SW480 (cell line): Measurements from ENCODE around the gene PCLO.

Experiments
- DNase-seq: peaks from one replicate; pipeline ENCODE4 v3.0.0-alpha.2; 2016; ENCODE audit warnings: low spot score

The PCLO gene

DNA sequence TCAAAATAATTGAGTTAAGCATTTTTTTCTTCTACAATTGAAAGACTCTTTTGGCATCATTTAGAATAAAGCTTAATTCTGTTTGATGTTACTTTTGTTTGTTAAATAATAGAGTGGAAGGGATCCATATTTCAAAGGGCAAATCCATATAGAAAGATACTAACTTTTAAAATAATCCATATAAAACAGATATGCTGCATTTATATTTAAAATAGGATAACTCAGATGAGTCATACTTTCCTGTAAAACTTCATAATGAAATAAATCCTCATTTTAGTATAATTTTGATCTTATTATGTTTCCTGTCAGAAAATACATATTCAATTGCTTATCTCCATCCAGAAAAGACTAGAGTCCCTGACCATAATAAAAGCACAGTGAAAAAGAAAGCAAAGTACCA, 323.6 kb downstream of the PCLO start:
- DNase-seq = no peak

DNA sequence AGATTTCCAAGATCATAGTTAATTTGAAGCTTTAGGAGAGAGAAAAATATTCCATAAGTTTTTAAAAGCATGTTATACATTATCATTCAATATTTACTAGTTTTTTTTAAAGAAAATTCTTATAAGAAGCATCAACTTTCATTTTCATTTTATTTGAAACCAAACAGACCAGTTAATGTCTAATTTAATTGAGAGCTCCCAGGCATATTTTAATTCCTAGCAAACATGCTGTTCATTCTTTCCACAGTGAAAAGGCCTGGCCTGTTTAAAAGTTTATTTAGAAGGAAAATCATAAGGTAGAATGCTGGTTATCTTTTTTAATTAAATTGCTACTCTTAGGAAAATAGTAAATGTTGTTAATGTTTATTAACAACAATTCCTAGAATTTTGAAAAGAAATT, 324.4 kb downstream of the PCLO start:
- DNase-seq = no peak

DNA sequence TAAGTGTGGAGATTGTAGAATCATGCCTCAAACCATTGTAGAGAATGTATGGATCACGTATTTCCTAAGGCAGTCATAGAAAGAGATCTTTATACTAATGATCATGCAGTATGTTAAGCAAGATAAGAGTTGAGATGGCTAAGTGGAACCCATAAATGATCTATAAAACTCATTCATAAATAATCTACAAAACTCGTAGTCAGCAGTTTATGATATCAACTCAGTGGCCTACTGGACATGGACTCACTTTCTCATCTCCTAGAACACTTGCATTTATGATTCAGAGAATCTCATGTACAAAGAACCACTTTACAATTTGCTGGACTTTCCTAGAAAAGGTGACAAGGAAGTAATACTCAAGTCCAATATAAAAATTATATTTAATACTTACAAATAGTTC, 339.6 kb downstream of the PCLO start:
- no peak for DNase-seq

DNA sequence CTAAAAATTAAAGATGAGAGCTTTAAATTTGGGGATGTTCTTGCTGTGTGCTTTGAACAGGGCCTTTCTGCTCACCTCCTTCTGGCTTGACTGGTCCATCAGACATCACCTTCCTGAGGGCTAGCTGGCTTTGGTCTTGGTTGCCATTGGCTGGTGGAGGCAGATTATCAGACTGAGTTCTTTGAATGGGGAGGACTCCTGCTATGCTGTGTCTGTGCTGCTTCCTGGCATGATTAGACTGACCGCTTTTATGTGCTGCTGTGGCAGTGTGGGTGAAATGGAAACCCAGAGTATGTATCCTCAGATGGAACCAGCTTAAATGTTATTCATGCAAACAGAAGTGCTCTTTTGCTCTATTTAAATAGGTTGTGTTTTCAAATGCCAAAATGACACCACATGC, 341.6 kb downstream of the PCLO start:
- no peak for DNase-seq

DNA sequence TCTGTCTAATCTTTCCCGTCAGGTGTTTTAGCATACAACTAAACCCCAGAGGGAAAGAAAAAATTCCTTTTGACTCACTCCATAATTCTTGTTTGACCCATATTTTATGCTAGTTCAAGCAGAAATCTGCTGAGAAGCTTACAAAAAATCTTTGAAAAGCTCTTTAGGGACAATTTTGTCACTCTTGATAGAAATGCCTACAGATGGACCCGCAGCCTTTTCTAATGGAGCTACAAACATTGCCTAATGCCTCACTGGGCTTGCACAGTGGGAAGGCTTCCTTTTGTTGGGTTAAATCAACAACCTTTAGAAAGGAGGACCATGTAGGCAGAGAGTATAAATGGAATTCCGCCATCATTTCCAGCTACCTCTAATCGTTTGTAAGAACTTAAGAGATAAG, 344.5 kb downstream of the PCLO start:
- DNase-seq = no peak

DNA sequence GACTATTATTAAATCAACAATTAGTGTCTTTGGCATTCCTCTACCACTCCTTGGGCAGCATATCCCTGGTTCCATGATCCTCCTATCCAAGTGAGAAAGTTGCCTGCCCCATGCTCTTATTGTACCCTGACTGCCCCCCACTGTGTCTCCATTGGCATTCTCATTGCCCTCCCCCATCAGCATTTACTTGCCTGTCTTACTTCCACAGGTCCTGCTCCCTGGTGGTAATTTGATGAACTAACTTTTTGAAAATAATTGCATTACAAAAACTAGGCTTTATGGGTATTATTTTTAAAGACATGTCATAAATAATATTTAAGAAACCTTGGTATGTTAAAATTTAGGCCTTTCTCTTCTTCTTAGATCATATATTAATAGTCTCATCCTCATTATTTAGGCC, 346.4 kb downstream of the PCLO start:
- DNase-seq = no peak

DNA sequence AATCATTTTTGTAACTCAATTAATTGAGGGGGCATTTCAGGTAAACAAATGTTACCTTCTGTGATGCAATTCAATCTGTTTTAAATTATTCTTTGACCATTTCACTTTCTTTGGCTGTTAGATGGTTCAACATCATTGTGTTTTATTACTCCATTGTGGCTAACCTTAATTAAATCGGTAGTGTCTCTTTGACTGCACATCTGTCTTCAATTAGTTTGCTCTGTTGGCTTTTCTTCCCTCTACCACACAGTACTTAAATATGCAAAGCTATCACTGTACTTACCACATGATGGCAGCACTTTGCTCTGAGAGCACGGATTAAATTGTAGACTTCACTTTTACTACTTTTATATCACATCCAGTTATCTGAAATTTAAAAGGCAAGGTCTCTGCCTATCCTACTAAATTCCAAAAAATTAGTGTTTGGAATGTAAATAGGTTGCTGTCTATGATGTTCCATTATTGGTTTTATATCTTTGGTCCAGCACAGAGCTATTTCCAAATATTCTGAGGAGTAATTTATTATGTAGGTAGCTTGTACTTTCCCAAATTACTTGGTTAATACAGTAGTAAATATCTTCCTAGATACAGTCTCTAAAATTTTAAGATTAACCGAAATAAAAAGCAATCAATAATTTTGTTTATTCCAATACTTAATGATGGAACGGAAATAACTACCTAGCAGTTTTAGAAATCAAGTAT, 352.0 kb downstream of the PCLO start:
- peak; percentile 79 for DNase-seq

DNA sequence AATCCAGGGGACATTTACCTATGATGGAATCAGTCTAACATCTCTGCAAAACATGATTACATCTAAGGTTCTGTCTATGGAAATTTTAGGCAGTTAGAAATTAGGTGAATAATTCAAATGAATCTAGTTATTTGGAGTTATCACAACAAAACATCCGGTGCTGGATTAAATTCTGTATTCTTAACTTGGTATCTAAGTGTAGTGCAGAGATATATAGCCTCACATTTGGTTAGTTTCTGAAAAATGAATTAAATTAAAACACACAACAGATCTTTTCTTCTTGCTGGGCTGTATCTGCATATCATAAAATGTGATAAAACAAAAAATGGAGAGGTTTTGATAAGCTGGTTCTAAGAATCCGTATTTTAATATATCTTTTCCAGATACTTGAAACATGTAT, 354.1 kb downstream of the PCLO start:
- DNase-seq = no peak

DNA sequence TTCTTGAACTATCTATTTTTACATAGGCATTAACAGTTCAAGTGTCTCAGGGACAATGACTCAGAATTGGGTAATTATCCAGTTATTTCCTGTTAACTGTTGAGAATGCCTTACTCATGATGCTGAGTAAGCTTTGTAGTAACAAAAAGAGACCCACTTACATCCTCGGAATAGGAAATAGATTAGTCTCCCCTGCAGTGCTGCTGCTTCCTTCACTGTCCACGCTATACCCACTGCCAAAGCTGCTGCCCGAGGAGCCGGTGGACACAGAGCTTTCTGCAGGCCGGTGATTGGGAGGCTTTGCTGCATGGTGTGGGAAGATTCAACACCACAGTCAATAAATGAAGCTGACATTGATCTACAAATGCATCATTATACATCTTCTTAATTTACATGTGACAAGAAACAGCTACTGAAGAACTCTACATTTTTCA, 357.1 kb downstream of the PCLO start:
- DNase-seq = peak; percentile 42

DNA sequence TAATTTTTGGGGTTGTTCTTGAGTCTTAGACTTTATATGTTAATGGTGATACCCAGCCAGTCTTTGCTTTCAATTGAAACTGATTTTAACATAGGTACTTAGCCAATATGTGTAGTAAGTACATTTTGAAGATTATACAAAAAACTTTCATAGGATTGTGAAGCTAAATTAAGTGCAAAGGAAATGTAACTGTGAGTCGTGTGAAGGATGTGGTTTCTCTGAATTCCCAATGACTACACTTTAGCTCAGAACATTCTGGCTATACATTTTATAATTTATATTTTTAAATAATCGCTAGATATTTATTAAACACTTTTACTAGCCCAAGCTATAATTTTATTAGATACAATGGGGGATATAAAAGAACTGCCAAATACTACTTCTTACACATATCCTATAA, 359.3 kb downstream of the PCLO start:
- DNase-seq = no peak

DNA sequence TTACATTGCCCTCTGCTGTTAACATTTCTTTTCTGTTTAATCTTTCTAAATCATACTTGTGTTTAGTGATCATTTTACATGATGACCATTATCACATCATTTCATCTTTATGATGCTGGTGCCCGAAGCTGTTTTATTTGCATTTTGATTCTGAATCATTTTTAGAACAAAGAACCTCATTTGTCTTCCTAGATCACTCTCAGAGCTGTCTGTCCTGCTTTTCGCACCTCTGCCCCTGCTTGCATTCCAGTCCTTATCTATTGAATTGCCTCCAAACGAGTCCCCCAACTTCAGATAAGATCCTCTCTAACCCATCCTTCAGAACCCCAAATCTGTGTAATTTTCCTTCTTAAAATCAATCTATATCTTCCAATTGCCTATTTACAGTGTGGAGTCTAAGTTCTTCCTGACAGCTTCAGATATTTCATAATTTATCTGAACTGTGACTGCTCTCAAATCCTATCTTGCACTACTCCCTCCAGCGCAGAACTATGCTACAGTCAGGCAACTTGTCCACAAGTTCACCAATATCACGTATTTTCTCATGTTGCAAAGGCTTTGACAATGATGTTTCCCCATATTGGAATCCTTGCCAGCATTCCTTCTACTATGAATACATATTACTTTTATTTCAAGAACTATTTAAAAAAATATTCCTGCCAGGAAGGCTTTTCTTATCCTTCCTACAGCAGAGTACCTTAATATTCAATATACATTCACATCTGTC, 372.6 kb downstream of the PCLO start:
- DNase-seq = no peak

DNA sequence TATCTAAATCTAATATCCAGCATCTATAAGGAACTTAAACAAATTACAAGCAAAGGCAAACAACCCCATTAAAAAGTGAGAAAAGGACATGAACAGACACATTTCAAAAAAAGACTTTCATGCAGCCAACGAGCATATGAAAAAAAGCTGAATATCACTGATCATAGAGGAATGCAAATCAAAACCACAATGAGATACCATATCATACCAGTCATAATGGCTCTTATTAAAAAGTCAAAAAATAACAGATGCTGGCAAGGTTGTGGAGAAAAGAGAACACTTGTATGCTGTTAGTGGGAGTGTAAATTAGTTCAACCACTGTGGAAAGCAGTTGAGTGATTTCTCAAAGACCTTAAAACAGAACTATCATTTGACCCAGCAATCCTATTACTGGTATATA, 384.7 kb downstream of the PCLO start:
- DNase-seq = no peak

DNA sequence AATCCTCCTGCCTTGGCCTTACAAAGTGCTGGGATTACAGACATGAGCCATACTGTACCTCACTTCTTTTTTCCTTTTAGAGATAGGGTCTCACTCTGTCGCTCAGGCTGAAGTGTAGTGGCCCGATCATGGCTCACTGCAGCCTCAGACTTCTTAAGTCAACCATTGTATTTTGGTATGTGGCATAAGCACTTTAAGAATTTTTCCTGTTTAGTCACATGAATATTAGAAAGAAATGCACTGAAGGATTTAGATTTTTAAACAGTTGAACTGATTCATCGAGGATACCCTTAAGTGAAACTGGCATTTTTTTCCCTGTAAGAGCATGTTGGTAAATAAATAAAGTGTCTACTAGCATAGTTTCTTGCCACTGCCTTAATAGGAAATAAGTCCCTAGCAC, 399.8 kb downstream of the PCLO start:
- no peak for DNase-seq

DNA sequence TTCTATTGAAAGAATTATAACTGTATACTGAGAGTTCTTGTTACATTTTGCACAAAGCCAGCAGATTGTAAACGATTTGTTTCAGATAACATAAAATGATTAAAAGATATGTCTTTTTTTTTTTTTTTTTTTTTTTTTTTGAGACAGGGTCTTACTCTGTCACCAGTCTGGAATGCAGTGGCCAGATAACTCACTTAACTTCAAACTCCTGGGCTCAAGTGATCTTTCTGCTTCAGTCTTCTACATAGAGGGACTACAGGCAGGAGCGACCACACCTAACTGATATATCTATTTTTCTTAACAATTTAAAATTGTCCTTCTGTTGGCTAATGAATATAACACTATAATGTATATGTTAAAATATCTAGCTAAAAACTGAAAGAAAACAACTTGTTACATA, 401.9 kb downstream of the PCLO start:
- no peak for DNase-seq

DNA sequence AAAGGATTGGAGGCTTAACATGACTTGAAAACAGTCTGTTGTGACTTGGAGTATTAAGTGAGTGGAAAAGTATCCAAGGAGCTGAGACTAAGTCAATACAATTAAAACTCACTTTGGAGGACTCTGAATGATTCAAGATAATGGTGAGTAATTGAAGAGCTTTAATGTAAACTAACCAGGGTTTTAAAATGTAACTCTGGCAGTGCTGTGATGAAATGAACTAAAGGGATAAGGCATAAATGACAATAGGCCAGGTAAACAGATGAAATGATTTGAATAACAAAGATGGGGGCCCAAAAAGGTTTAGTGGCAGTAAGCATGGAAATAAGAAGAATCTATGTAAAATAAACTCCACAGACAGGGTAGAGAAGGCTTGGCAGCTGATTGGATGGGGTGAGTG, 402.6 kb downstream of the PCLO start:
- DNase-seq = no peak

DNA sequence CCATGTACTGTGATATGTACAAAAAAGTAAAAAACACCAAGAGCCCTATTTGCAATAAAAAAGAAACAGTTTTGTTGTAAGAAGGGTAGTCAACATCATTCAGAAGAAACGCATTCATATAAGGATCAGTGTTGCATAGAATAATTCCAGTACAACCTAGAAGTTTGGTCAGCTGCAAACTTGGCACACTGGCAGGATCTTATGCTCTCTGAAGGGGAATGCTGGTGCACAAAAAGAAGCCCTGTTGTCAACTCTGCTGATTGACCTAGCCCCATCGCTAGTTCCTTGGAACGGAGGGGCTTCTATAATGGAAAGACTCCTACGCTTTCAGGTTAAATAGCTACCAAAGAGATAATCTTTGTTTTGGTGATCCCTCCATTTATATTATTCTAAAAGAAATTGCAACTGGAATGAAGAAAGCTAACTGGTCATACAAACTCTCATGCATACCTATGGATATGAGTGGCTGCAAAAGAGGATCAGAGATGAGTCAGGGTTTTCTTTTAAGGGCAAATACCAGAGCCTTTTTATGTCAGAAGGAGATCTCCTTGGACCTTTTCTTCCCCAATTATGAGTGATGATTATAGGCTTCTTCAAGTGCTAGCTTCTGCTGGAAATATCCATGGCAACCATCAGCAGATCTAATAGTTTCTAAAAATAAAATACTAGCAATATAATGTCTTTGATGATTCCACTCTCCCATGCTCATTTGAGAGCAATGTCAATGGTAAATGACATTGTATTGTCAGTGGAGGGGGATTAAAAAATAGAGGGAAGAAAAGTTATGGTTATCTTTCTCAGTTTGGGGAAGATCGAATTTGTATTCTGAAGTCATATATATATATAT, 406.8 kb downstream of the PCLO start:
- no peak for DNase-seq

DNA sequence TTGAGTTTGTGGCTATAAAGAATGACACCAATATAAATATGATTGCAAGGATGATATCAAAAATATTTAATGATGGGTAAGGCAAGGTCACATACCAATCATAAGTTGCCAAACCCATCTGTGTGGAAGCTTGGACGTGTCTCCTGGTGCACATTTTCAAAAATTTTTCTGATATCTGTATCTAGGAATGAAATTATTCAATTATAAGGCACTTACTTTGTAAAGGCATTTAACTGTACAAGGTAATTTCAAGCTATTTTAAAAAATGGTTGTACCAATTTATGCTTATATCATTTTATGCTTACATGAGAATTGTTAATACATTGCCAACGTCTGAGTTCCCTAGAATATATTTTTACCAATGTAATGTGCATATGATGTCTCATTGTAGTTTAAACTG, 412.7 kb downstream of the PCLO start:
- DNase-seq = no peak

DNA sequence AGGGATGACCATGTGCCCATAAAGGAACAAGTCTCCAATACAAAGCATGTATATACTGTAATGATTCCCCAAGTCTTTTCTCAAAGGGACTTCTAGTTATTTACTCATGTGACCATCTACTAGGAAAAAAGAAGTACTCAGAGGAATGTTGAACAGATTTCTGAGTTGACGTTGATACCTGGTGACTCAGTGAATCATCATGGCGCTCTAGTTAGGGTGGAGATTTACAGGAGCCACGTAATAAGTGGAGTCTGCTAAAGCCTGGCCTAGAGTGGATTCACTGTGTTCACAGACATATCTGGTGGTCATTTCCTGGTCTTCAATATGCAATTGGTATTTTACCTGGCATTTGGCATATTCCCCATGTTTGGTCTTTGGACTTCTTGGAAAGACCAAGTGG, 416.9 kb downstream of the PCLO start:
- DNase-seq = no peak

DNA sequence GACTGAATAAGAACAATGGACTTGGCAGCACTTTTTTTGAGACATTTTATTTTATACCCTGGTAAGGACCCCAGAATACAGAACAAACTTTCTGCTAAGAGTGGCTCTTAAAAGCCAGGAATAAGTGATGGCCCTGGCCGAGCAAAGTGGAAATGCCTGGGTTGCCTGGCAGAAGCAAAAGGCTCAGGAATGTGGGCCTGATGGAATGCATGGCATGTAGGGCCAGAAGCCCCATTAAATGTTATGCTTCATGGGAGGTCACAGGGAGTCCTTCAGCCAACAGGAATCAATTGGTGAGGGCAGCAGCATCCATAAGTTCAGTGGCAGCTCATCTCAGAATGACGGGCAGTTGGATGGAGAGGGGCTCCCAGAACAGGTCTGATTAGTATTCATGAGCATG, 417.6 kb downstream of the PCLO start:
- no peak for DNase-seq

DNA sequence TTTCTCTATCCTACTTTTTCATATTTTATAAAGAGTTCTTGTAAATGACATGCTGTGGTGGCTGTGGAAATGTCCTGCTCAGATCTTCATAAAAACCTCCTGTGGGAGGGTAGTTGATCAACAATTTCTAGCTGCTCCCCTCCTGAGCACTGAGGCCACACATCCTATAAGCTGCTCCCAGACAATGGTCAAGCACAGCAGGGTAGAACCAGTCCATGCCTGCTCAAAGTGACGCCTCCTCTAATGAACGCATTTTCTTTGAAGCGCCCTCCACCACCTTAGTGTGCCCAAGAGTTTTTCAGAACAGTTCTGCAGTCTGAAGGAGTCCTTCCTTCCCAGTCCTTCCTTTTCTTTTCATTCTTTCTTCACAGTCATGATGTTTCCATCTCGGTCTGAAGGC, 420.5 kb downstream of the PCLO start:
- DNase-seq = no peak

DNA sequence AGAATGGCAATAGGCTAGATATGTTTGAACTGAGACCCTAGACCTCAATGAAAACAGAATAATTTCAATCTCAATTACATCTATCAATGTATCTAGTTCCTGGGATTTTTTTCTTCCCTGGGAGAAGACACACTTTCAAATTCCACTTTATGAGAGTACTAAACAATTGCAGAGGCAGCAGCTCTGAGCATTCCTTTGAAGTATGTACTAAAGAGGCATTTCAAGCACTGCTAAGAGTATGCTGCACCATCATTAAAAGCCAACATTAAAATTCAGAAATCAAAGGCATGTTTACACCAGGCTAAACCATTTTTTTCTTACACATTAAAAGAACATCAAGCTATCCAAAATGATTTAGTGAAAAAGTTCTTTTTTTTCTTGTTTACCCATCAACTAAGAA, 421.2 kb downstream of the PCLO start:
- no peak for DNase-seq

DNA sequence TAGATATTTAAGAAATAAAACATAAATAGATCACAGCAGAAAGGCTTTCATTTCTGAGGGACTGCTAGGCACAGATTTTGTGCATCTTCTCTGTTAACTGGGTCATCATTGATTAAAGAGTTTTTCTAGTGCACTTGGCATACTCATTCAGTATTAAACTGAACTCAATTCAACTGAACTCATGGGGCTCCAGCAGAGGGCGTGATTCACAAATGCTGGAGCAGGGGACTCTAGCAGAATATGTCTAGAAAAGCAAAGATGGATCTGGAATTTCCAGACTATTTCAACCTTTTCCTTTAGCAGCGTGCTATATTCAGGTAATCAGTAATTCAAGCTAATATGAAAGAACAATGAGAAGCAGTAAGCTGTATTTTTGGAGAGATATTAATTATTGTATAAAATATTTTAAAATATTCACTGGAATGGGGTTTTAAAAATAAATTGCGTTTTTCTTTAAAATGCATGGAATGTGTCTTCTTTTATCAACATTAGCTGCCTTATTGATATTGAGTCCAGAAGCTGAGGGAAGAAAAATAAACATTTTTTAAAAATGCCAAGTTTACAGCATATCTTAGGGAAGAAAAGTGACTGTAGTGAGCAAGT, 422.3 kb downstream of the PCLO start:
- peak; percentile 53 for DNase-seq

DNA sequence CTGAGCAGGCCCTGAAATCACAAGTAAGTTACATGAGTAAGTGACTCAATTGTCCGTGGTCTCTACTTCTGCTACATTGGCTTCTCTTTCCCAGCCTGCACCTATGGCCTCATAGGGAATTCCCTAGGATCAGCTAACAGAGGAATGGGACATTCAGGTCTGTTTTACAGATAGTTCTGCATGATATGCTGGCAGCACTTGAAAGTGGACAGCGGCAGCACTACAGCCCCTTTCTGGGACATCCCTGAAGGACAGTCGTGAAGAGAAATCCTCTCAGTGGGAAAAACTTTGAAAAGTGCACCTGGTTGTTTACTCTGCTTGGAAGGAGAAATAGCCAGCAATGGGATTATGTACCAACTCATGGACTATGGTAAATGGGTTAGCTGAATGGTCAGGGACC, 426.1 kb downstream of the PCLO start:
- DNase-seq = no peak
